Measurements from ENCODE around the gene HIF3A. TPM values are rescaled to one million over a fixed set of nuclear protein-coding genes. Genes with fewer than 3 reads are reported as not detected.
"Not testable (repeated sequence)": the region's sequence is repeated elsewhere in the genome, so short reads cannot be mapped to it uniquely, and the experiment has no call there.

Gene HIF3A
- 64.1 TPM for total RNA-seq
- long read RNA-seq, partial matches to known transcripts = 27 of 59 reads
- long read RNA-seq, other reads (novel, unspliced or antisense) = 32 of 59 reads

DNA sequence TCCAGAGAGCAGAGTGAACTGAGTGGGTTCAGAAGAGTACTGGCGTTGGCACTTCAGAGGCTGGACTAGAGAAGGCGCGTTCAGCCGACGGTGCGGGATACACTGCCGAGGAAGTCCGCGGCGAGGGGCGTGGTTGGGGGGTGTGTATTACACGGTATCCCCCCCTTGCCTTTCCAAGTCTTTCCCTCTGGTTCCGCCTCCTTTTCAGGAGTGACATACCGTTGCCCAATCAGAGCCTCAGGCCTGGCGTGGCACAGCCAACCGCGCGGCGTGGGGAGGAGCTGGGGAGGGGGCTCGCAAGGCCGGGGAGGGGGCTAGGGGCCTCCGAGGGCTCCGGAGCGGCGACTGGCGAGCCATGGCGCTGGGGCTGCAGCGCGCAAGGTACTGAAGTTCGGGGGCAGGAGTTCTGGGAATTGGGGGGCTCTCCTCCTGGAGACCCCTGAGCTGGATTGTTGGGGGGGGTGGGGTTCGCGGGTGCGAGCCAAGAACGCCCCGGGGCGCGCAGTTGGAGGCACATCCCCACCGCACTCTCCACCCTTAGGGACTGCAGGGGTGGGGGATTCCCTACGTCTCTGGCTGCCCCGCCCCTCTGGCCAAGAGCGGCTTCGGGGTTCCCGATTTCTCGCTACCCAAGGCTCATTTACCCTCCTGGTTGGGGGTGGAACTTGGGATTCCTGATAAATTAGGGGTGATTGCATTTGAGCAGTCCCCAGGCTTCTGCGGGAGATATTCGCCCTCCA is at the start of gene HIF3A:
Gene HIF3A (plus strand): TSS at position 321 of the 740 bp plus-strand sequence. CDS start 35 bp downstream, at position 356.
- DNase-seq = peak; percentile 79
- H3K4me1 ChIP-seq = peaks cover 49% of the 10 kb centered on the region
- peak; percentile 4 to 23 for ATAC-seq
- no peaks in the 10 kb centered on the region for H3K27me3 ChIP-seq (ENCODE audit: low read depth)
- no peaks in the 10 kb centered on the region for H3K9me3 ChIP-seq
- TF ChIP-seq CTCF (IDR thresholded peaks at IDR 0.05) = no peak
- no peaks in the 10 kb centered on the region for H3K36me3 ChIP-seq
- peak within 1 kb of the TSS; percentile 55 for H3K4me3 ChIP-seq
- H3K27ac ChIP-seq = peak within 1 kb of the TSS; percentile 88
- intact Hi-C loops (cut with DNase I) = no loop called here

DNA sequence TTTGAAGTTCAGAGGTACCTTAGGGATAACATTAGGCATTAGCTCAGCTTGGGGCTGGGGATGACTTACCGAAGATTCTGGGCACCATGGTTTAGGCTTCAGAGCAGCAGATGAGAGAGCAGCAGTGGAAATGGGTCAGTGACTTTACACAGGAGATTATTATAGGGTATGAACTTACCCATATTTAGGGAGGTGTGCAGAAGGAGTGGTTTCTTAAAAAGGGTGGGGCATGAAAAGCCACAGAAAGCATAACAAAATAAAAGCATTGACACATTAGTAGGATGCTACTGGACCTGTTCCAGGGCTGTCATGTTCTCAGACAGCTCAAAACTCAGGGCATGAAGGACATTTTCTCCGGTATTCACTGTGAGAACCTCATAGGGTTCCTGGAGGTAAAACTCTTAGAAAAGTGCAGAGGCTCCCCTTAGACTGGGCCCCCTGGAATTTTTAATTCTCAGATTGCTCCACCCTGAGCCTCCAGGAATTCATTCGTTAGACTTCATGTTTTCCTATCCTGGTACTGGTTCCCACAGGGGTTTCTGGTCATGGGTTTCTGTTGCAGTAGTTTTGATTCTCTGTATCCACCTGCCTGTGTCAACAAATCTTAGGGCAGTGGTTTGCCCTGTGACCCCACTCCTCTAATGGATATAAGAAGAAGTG is 46.6 kb upstream of the HIF3A start:
- Histone ChIP-seq H3K27me3 (ENCODE audit: low read depth) (no peaks in the 10 kb centered on the region), H3K27ac (no peak overlapping the region), H3K4me3 (no peak overlapping the region), H3K9me3 (no peaks in the 10 kb centered on the region), H3K36me3 (no peaks in the 10 kb centered on the region), H3K4me1 (no peaks in the 10 kb centered on the region)
- ATAC-seq (no peak), DNase-seq (no peak)
- no peak for TF ChIP-seq CTCF (IDR thresholded peaks at IDR 0.05)
- intact Hi-C loops (cut with DNase I) = no loop called here

- H3K27ac ChIP-seq = no peak overlapping the region
- intact Hi-C loops (cut with DNase I) = no loop called here
Measured at GRCh38 chr19:46251416-46251815, 45.4 kb upstream of the HIF3A start.

GRCh38 chr19:46254776-46255175 is 42.1 kb upstream of the HIF3A start:
- Histone ChIP-seq H3K27ac (no peak overlapping the region), H3K36me3 (no peaks in the 10 kb centered on the region), H3K27me3 (ENCODE audit: low read depth) (no peaks in the 10 kb centered on the region), H3K4me3 (no peak overlapping the region), H3K4me1 (no peaks in the 10 kb centered on the region), H3K9me3 (no peaks in the 10 kb centered on the region)
- no peak for ATAC-seq
- DNase-seq = no peak
- no peak for TF ChIP-seq CTCF (IDR thresholded peaks at IDR 0.05)
- intact Hi-C loops (cut with DNase I) = no loop called here

More at GRCh38 chr19:46251416-46251815, 45.4 kb upstream of the HIF3A start:
- no peak for TF ChIP-seq CTCF (IDR thresholded peaks at IDR 0.05)
- no peaks in the 10 kb centered on the region for H3K27me3 ChIP-seq (ENCODE audit: low read depth)
- no peak for ATAC-seq
- H3K4me3 ChIP-seq = no peak overlapping the region
- no peaks in the 10 kb centered on the region for H3K36me3 ChIP-seq
- no peaks in the 10 kb centered on the region for H3K4me1 ChIP-seq
- DNase-seq = no peak
- no peaks in the 10 kb centered on the region for H3K9me3 ChIP-seq

- ATAC-seq (no peak), DNase-seq (no peak)
- TF ChIP-seq CTCF (IDR thresholded peaks at IDR 0.05) = no peak
- Histone ChIP-seq H3K4me3 (no peak overlapping the region), H3K36me3 (no peaks in the 10 kb centered on the region), H3K27me3 (ENCODE audit: low read depth) (peaks cover 8% of the 10 kb centered on the region), H3K9me3 (no peaks in the 10 kb centered on the region), H3K27ac (no peak overlapping the region), H3K4me1 (no peaks in the 10 kb centered on the region)
- intact Hi-C loops (cut with DNase I) = no loop called here
Measured at GRCh38 chr19:46256855-46257254, 40.0 kb upstream of the HIF3A start.

DNA sequence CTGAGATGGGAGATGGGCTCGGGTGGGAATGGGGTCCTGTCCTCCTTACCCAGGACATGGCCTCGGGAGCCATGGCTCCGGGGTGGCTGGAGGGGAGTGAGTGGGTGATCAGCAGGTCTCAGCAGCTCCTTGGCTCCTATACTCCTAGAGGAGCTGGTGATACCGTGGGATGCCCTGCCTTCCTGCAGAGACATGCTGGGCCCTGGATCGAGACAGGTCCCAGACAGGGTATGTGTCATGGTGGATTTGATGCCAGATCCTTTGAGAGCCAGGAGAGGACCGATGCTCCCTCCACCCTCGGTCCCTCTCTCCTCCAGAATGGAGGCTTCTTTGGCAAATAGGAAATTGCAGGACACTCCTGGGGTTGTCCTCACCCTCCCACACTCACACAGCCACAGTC is 35.3 kb upstream of the HIF3A start:
- intact Hi-C loops (cut with DNase I) = loop anchor here (5.0 kb wide), 1 partner anchor 179 kb away; no protein-coding TSS in a partner anchor
- not testable (repeated sequence) for H3K27me3 ChIP-seq (ENCODE audit: low read depth); ATAC-seq

DNA sequence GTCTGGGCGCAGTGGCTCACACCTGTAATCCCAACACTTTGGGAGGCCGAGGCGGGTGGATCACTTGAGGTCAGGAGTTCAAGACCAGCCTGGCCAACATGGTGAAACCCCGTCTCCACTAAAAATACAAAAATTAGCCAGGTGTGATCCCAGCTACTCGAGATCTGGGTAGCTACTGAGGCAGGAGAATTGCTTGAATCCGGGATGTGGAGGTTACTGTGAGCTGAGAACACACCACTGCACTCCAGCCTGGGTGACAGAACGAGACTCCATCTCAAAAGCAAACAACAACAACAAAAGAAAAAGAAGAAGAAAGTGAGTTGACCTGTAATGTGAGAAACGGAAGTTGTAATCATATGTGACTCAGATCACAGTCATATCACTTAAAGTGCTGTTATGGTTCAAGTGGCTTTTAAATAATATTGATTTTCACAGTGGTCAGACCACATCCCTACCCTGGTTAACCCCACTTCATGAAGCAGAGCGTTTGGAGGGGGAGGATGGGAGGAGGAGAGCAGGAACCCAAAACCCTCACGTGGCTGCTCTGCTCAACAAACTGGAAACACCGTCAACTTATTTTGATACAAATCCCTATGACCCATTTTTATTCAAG is 34.1 kb upstream of the HIF3A start:
- H3K27me3 ChIP-seq (ENCODE audit: low read depth); H3K27ac ChIP-seq; H3K9me3 ChIP-seq; DNase-seq; H3K36me3 ChIP-seq; H3K4me3 ChIP-seq; H3K4me1 ChIP-seq: not testable (repeated sequence)
- intact Hi-C loops (cut with DNase I) = loop anchor here (5.0 kb wide), 1 partner anchor 180 kb away; no protein-coding TSS in a partner anchor
- peak; percentile 71 to 75 for ATAC-seq

More for the DNA sequence above, 35.3 kb upstream of the HIF3A start:
- H3K4me1 ChIP-seq, H3K4me3 ChIP-seq, DNase-seq, H3K27ac ChIP-seq, H3K36me3 ChIP-seq, H3K9me3 ChIP-seq: not testable (repeated sequence)

GRCh38 chr19:46264801-46265200 is 32.0 kb upstream of the HIF3A start:
- not testable (repeated sequence) for H3K4me1 ChIP-seq, H3K4me3 ChIP-seq, ATAC-seq, DNase-seq, H3K9me3 ChIP-seq, H3K27ac ChIP-seq, H3K36me3 ChIP-seq
- intact Hi-C loops (cut with DNase I) = loop anchor here (5.0 kb wide), 2 partner anchors 182 to 238 kb away; no protein-coding TSS in a partner anchor
- peaks cover 12% of the 10 kb centered on the region for H3K27me3 ChIP-seq (ENCODE audit: low read depth)

All from lower lobe of right lung (tissue), 2 donors.